Endodermal cell (in vitro differentiated cells): Measurements from ENCODE around the gene SAMD15. TPM values are rescaled to one million over a fixed set of nuclear protein-coding genes. Genes with fewer than 3 reads are reported as not detected.

Experiments
- DNase-seq: peaks from one replicate; pipeline ENCODE4 v3.0.0-alpha.2; 2017
- H3K27ac ChIP-seq: 2 replicates; pipeline ENCODE4 v1.5.1; 2013; ENCODE audit warnings: mild to moderate bottlenecking, low read depth, low read length, moderate library complexity
- H3K27me3 ChIP-seq: 2 replicates; pipeline ENCODE4 v1.6.1; 2013; ENCODE audit warnings: mild to moderate bottlenecking, low read length, moderate library complexity; ENCODE audit not compliant: insufficient read depth, control insufficient read depth, poor library complexity, severe bottlenecking
- H3K36me3 ChIP-seq: 2 replicates; pipeline ENCODE4 v1.7.0; 2013; ENCODE audit warnings: mild to moderate bottlenecking, low read length, moderate library complexity; ENCODE audit not compliant: control insufficient read depth, insufficient read depth
- H3K4me1 ChIP-seq: one replicate; pipeline ENCODE4 v1.7.0; 2013; ENCODE audit warnings: low read length; ENCODE audit not compliant: control insufficient read depth, insufficient read depth
- H3K4me3 ChIP-seq: 2 replicates; pipeline ENCODE4 v1.5.1; 2013; ENCODE audit warnings: mild to moderate bottlenecking, low read length, moderate library complexity
- H3K9ac ChIP-seq: 2 replicates; pipeline ENCODE4 v1.6.1; 2013; ENCODE audit warnings: mild to moderate bottlenecking, low read length, moderate library complexity; ENCODE audit not compliant: poor library complexity, severe bottlenecking; ENCODE audit errors: extremely low read depth
- H3K9me3 ChIP-seq: 2 replicates; pipeline ENCODE4 v1.6.1; 2013; ENCODE audit warnings: mild to moderate bottlenecking, low read length, moderate library complexity; ENCODE audit not compliant: control insufficient read depth
- H3K27ac Mint-ChIP-seq: 2 replicates; pipeline ENCODE4 v1.8.0; 2020; ENCODE audit warnings: mixed read lengths
- H3K27me3 Mint-ChIP-seq: 2 replicates; pipeline ENCODE4 v1.8.0; 2021; ENCODE audit warnings: mild to moderate bottlenecking, mixed read lengths; ENCODE audit not compliant: insufficient read depth
- H3K36me3 Mint-ChIP-seq: 2 replicates; pipeline ENCODE4 v1.8.0; 2020; ENCODE audit warnings: low read depth, mixed read lengths
- H3K4me1 Mint-ChIP-seq: 2 replicates; pipeline ENCODE4 v1.8.0; 2020; ENCODE audit warnings: mixed read lengths
- H3K4me3 Mint-ChIP-seq: 2 replicates; pipeline ENCODE4 v1.8.0; 2020; ENCODE audit warnings: mild to moderate bottlenecking, moderate library complexity, mixed read lengths
- H3K9me3 Mint-ChIP-seq: 2 replicates; pipeline ENCODE4 v1.8.0; 2020; ENCODE audit warnings: mild to moderate bottlenecking, mixed read lengths
- CTCF ChIP-seq: fragments of 200-600 bp; sonication (generic); conservative IDR thresholded peaks from 2 replicates; pipeline ENCODE4 v1.5.0; 2021; ENCODE audit warnings: antibody characterized with exemption, mild to moderate bottlenecking
- WGBS, 2 experiments: methylation state at CpG; one replicate each; pipeline versions ENCODE4 v1.1.5 to v1.1.7; 2013; ENCODE audit warnings: missing lambda C conversion rate in 2 of 2, mixed read lengths in 1 of 2; ENCODE audit not compliant: insufficient coverage in 1 of 2, insufficient read length in 1 of 2; 5-methylcytosine and 5-hydroxymethylcytosine counted together
- total RNA-seq, 2 donors: library from RNA; stranded (reverse); fragmentation: NEBNext Ultra II Directional in 1 of 2; extraction: Animal tissue kit (Norgen Biotek cat#: 25700) in 1 of 2; gene quantifications; 2 replicates in 1 of 2; 3 replicates in 1 of 2; pipeline ENCODE4 v1.2.1, GENCODE V29; 2021

Gene SAMD15
- total RNA-seq, 2 donors from 2014 or later = 4.3 to 5.5 TPM

- Mint-ChIP-seq H3K27ac (no peak overlapping the region), H3K27me3 (no peaks in the 10 kb centered on the region), H3K36me3 (peaks cover 37% of the 10 kb centered on the region), H3K4me1 (peaks cover 53% of the 10 kb centered on the region), H3K9me3 (no peaks in the 10 kb centered on the region), H3K4me3 (no peak overlapping the region)
- Histone ChIP-seq H3K4me3 (no peak overlapping the region), H3K36me3 (peaks cover 29% of the 10 kb centered on the region), H3K4me1 (peaks cover 35% of the 10 kb centered on the region), H3K9me3 (no peaks in the 10 kb centered on the region), H3K27ac (no peak overlapping the region), H3K9ac (no peak overlapping the region), H3K27me3 (no peaks in the 10 kb centered on the region)
- WGBS, 2 experiments = 80 to 84% methylated on average over 2 to 3 of the region's 3 CpGs
- no peak for DNase-seq
- TF ChIP-seq CTCF = no peak
These were observed 32.7 kb upstream of the SAMD15 start for GRCh38 chr14:77344377-77344996.

- H3K27me3 ChIP-seq = no peaks in the 10 kb centered on the region
- peaks cover 32% of the 10 kb centered on the region for H3K36me3 ChIP-seq
- no peak overlapping the region for H3K27ac ChIP-seq
- Mint-ChIP-seq H3K36me3 (peaks cover 47% of the 10 kb centered on the region), H3K4me3 (no peak overlapping the region), H3K9me3 (no peaks in the 10 kb centered on the region), H3K27me3 (no peaks in the 10 kb centered on the region), H3K4me1 (peaks cover 34% of the 10 kb centered on the region), H3K27ac (no peak overlapping the region)
- DNase-seq = no peak
- H3K9ac ChIP-seq = no peak overlapping the region
- peaks cover 21% of the 10 kb centered on the region for H3K4me1 ChIP-seq
- WGBS, 2 experiments = 86 to 92% methylated on average over 1 to 2 of the region's 2 CpGs
- no peaks in the 10 kb centered on the region for H3K9me3 ChIP-seq
- no peak overlapping the region for H3K4me3 ChIP-seq
- no peak for TF ChIP-seq CTCF
These were observed 30.7 kb upstream of the SAMD15 start for GRCh38 chr14:77346495-77346894.

DNA sequence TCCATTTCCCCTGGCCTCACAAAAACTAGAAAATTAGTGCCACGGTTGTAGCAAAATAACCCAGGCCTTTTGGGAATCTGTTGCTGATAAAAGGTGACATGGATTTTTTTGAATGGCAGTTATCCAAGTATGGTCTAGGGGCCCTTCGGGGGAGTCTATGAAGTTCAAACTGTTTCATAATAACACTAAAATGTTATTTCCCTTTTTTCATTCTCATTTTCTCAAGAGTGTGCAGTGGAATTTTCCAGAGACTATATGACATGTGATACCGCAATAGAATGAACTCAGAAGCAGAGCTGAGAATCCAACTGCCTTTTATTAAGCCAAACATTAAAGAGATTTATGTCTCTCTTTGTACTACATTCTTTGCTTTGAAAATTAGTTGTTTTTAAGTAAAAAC, 29.4 kb upstream of the SAMD15 start:
- 80 to 98% methylated on average over 1 to 3 of the region's 3 CpGs for WGBS, 2 experiments
- DNase-seq = no peak
- H3K4me1 Mint-ChIP-seq = peaks cover 21% of the 10 kb centered on the region
- H3K4me3 Mint-ChIP-seq = no peak overlapping the region
- Histone ChIP-seq H3K36me3 (peaks cover 25% of the 10 kb centered on the region), H3K27ac (no peak overlapping the region), H3K4me3 (no peak overlapping the region), H3K9me3 (no peaks in the 10 kb centered on the region), H3K27me3 (no peaks in the 10 kb centered on the region), H3K4me1 (peaks cover 10% of the 10 kb centered on the region), H3K9ac (no peak overlapping the region)
- TF ChIP-seq CTCF = no peak
- no peaks in the 10 kb centered on the region for H3K9me3 Mint-ChIP-seq
- H3K36me3 Mint-ChIP-seq = peaks cover 38% of the 10 kb centered on the region
- H3K27ac Mint-ChIP-seq = no peak overlapping the region
- no peaks in the 10 kb centered on the region for H3K27me3 Mint-ChIP-seq
